ENCODE results near the gene RAB5A.

Gene RAB5A

DNA sequence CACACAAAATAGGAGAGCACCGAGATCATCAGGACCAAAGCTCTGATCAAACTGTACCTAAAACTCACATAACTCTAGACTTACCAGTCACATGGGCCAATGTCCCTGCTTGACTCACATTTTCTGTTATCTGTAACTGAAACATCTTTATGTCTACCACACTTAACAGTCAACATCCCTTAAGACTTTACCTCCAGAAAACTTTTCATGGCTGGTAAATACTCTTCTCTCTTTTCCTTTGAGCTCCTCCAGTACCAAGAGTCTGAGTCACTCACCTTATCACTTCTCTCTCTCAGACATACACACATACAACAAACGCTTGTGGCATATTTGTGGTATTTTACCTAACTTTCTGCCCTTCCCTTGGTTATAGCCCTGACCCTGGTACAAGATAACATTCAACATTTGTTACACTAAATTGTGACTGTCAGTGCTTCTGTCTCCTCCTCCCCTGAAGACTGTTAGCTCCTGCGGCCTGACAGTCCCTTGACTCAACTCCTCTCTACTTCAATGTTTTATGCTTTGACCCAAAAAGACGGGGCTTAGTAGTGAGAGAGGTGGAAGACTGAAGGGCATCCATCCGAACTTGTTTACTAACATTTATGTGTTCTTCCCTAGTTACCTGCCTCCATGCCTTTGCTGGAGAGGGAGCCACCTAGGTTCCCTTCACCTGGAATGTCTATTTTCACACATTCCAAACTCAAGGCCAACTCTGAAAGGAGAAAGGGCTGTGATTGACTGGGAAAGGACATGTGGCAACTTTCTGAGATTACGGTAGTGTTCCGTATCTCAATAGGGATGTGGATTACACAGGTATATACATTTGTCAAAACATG is 9.2 kb upstream of the RAB5A start:
- H3K4me3 ChIP-seq (ENCODE audit: insufficient read depth, low read length, poor library complexity, severe bottlenecking) = no peak overlapping the region
- no peak overlapping the region for H3K4me2 ChIP-seq (ENCODE audit: low read depth, low read length, poor library complexity, severe bottlenecking)
- no peaks in the 10 kb centered on the region for H3K9me3 ChIP-seq (ENCODE audit: insufficient read depth, low read length)
- no peaks in the 10 kb centered on the region for H4K20me1 ChIP-seq (ENCODE audit: low read depth, low read length)
- H3K27ac ChIP-seq (ENCODE audit: low read depth, low read length) = no peak overlapping the region
- no peak overlapping the region for H2AFZ ChIP-seq (ENCODE audit: low read depth, low read length, severe bottlenecking)
- H3K27me3 ChIP-seq (ENCODE audit: low read length) = no peaks in the 10 kb centered on the region
- H3K79me2 ChIP-seq (ENCODE audit: insufficient read depth, low read length) = no peaks in the 10 kb centered on the region
- no peak for TF ChIP-seq EZH2phosphoT487 (conservative IDR thresholded peaks at IDR 0.05; ENCODE audit: low read length)
- TF ChIP-seq, protein P1, sequence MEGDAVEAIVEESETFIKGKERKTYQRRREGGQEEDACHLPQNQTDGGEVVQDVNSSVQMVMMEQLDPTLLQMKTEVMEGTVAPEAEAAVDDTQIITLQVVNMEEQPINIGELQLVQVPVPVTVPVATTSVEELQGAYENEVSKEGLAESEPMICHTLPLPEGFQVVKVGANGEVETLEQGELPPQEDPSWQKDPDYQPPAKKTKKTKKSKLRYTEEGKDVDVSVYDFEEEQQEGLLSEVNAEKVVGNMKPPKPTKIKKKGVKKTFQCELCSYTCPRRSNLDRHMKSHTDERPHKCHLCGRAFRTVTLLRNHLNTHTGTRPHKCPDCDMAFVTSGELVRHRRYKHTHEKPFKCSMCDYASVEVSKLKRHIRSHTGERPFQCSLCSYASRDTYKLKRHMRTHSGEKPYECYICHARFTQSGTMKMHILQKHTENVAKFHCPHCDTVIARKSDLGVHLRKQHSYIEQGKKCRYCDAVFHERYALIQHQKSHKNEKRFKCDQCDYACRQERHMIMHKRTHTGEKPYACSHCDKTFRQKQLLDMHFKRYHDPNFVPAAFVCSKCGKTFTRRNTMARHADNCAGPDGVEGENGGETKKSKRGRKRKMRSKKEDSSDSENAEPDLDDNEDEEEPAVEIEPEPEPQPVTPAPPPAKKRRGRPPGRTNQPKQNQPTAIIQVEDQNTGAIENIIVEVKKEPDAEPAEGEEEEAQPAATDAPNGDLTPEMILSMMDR (IDR thresholded peaks at IDR 0.05; ENCODE audit: insufficient read depth, low read length, poor library complexity, severe bottlenecking) = no peak
- H3K36me3 ChIP-seq (ENCODE audit: low read length) = no peaks in the 10 kb centered on the region
- no peak overlapping the region for H3K9ac ChIP-seq (ENCODE audit: low read length)
- no peaks in the 10 kb centered on the region for H3F3A ChIP-seq (ENCODE audit: insufficient read depth)
- H3K9me2 ChIP-seq (replicated peaks; ENCODE audit: insufficient read depth, low read length) = no peaks in the 10 kb centered on the region

DNA sequence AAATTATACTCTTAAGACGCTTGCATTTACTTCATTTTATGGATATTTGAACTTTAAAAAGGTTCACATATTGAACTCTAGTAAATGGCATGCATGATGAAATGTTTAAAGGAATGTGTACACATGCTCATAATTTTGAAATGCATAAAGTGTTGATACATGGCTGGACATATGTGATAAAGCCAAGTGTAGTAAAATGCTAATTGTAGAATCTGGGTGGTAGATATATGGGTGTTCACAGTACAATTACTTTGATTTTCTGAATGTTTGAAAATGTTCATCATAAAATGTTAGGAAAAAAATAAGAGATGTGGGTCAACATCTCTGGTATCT is 8.6 kb upstream of the RAB5A start:
- H3K9me2 ChIP-seq (replicated peaks; ENCODE audit: insufficient read depth, low read length) = no peaks in the 10 kb centered on the region
- no peak overlapping the region for H3K9ac ChIP-seq (ENCODE audit: low read length)
- no peak overlapping the region for H3K4me3 ChIP-seq (ENCODE audit: insufficient read depth, low read length, poor library complexity, severe bottlenecking)
- H2AFZ ChIP-seq (ENCODE audit: low read depth, low read length, severe bottlenecking) = no peak overlapping the region
- H3K4me2 ChIP-seq (ENCODE audit: low read depth, low read length, poor library complexity, severe bottlenecking) = no peak overlapping the region
- H4K20me1 ChIP-seq (ENCODE audit: low read depth, low read length) = no peaks in the 10 kb centered on the region
- TF ChIP-seq EZH2phosphoT487 (conservative IDR thresholded peaks at IDR 0.05; ENCODE audit: low read length) = no peak
- TF ChIP-seq, protein P1 (IDR thresholded peaks at IDR 0.05; ENCODE audit: insufficient read depth, low read length, poor library complexity, severe bottlenecking) = no peak
- no peaks in the 10 kb centered on the region for H3K27me3 ChIP-seq (ENCODE audit: low read length)
- H3K36me3 ChIP-seq (ENCODE audit: low read length) = no peaks in the 10 kb centered on the region
- no peaks in the 10 kb centered on the region for H3K9me3 ChIP-seq (ENCODE audit: insufficient read depth, low read length)
- no peak overlapping the region for H3K27ac ChIP-seq (ENCODE audit: low read depth, low read length)
- H3K79me2 ChIP-seq (ENCODE audit: insufficient read depth, low read length) = no peaks in the 10 kb centered on the region
- no peaks in the 10 kb centered on the region for H3F3A ChIP-seq (ENCODE audit: insufficient read depth)

- H2AFZ ChIP-seq (ENCODE audit: low read depth, low read length, severe bottlenecking) = no peak overlapping the region
- no peak for TF ChIP-seq EZH2phosphoT487 (conservative IDR thresholded peaks at IDR 0.05; ENCODE audit: low read length)
- TF ChIP-seq, protein P1 (IDR thresholded peaks at IDR 0.05; ENCODE audit: insufficient read depth, low read length, poor library complexity, severe bottlenecking) = no peak
- H3K4me3 ChIP-seq (ENCODE audit: insufficient read depth, low read length, poor library complexity, severe bottlenecking) = no peak overlapping the region
- H3K9ac ChIP-seq (ENCODE audit: low read length) = no peak overlapping the region
- H3K9me3 ChIP-seq (ENCODE audit: insufficient read depth, low read length) = no peaks in the 10 kb centered on the region
- H3K9me2 ChIP-seq (replicated peaks; ENCODE audit: insufficient read depth, low read length) = no peaks in the 10 kb centered on the region
- no peak overlapping the region for H3K4me2 ChIP-seq (ENCODE audit: low read depth, low read length, poor library complexity, severe bottlenecking)
- no peaks in the 10 kb centered on the region for H4K20me1 ChIP-seq (ENCODE audit: low read depth, low read length)
- no peaks in the 10 kb centered on the region for H3K27me3 ChIP-seq (ENCODE audit: low read length)
- peaks cover 6% of the 10 kb centered on the region for H3F3A ChIP-seq (ENCODE audit: insufficient read depth)
- no peaks in the 10 kb centered on the region for H3K79me2 ChIP-seq (ENCODE audit: insufficient read depth, low read length)
- no peaks in the 10 kb centered on the region for H3K36me3 ChIP-seq (ENCODE audit: low read length)
- no peak overlapping the region for H3K27ac ChIP-seq (ENCODE audit: low read depth, low read length)
Measured at GRCh38 chr3:19940643-19941042, 6.3 kb upstream of the RAB5A start.
